NOMO-1 (cell line): Measurements from ENCODE around the gene SGSH.

Experiments used
- DNase-seq, 2 experiments: peaks; one replicate each; lab custom pipeline; 2025; ENCODE audit not compliant: unreplicated experiment in 2 of 2; lab: John Stamatoyannopoulos, UW

SGSH gene

DNA sequence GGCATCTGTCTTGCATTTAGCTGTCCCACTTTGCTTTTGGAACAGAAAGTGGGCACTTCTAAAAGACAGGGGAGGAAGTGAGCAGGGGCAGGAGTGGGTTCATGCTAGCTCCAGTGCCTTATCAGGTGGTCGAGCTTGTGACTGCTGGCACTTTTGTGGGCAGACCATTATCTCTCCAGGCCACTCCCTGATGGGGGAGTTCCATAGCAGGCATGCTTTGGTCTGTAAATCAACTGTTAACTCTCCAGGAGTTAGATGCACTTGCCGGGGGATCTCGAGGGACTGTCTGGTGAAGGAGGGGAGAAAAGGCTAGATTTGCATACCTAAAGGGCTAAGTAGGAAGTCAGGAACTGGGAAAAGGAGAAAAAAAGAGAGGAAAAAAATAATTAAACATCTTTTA is 59.6 kb downstream of the SGSH start:
- DNase-seq = no peak
